Panc1 (cell line): ENCODE data around the gene WASF2. TPM values are rescaled to one million over a fixed set of nuclear protein-coding genes. Genes with fewer than 3 reads are reported as not detected.
A peak's percentile ranks its signal among the peaks of the same experiment; 100 is the strongest.
"Not testable (repeated sequence)": the region's sequence is repeated elsewhere in the genome, so short reads cannot be mapped to it uniquely, and the experiment has no call there.

Experiments used
- ATAC-seq: fragments of 200-7000 bp; cut with Tn5 transposase; 2 replicates; pipeline ENCODE4 v1.9.1; 2020; ENCODE audit warnings: mild to moderate bottlenecking, moderate library complexity
- BruUV-seq: library from RNA; stranded (reverse); fragments of 400-500 nt; replicated peaks from 2 replicates; lab custom pipeline; 2021; lab: Mats Ljungman, UMichigan
- CTCF ChIA-PET: fragments of 300-600 bp; sonication (Branson Sonifier 250); formaldehyde crosslinking; loops from one replicate; lab custom pipeline; 2022; ENCODE audit warnings: antibody characterized with exemption; lab: Charles Lee
- POLR2A ChIA-PET: fragments of 300-600 bp; sonication (Branson Sonifier 250); formaldehyde crosslinking; loops from one replicate; lab custom pipeline; 2022; ENCODE audit warnings: antibody characterized with exemption; lab: Charles Lee
- DNase-seq: peaks from one replicate; pipeline ENCODE4 v3.0.0-alpha.2; 2010; ENCODE audit warnings: low read depth, low spot score
- H3K27ac ChIP-seq: 2 replicates; pipeline ENCODE4 v1.5.1; 2011; ENCODE audit warnings: mild to moderate bottlenecking, low read length, inconsistent platforms
- H3K27me3 ChIP-seq: fragments of 200-500 bp; sonication (Bioruptor generic); 2 replicates; pipeline ENCODE4 v1.6.0; 2014; ENCODE audit warnings: low read length, inconsistent platforms; ENCODE audit not compliant: control insufficient read depth, insufficient read depth
- H3K36me3 ChIP-seq: fragments of 200-500 bp; sonication (Bioruptor generic); 2 replicates; pipeline ENCODE4 v1.5.1; 2014; ENCODE audit warnings: inconsistent platforms, mild to moderate bottlenecking, low read length, moderate library complexity; ENCODE audit not compliant: control insufficient read depth, insufficient read depth
- H3K4me1 ChIP-seq: 2 replicates; pipeline ENCODE4 v1.5.1; 2011; ENCODE audit warnings: inconsistent platforms, mild to moderate bottlenecking, low read length, moderate library complexity; ENCODE audit not compliant: control insufficient read depth, insufficient read depth
- H3K4me3 ChIP-seq, 2 experiments: 2 replicates each; pipeline ENCODE4 v1.5.1; 2011 to 2012; ENCODE audit warnings: low read depth in 2 of 2, low read length in 2 of 2, mild to moderate bottlenecking in 2 of 2, inconsistent platforms in 1 of 2, moderate library complexity in 1 of 2
- H3K9me3 ChIP-seq: fragments of 200-500 bp; sonication (Bioruptor generic); 2 replicates; pipeline ENCODE4 v1.5.1; 2014; ENCODE audit warnings: low read depth, mild to moderate bottlenecking, inconsistent platforms, low read length, moderate library complexity; ENCODE audit not compliant: control insufficient read depth, insufficient read depth
- CTCF ChIP-seq: fragments of 450-650 bp; IDR thresholded peaks from 2 replicates; pipeline ENCODE4 v1.5.1; 2017; ENCODE audit warnings: mild to moderate bottlenecking
- POLR2AphosphoS5 ChIP-seq: IDR thresholded peaks from 2 replicates; pipeline ENCODE4 v1.6.1; 2012; ENCODE audit warnings: mild to moderate bottlenecking, low read depth, low read length, moderate library complexity
- REST ChIP-seq, 2 experiments: IDR thresholded peaks; 2 replicates each; pipeline ENCODE4 v1.6.1; 2011 to 2012; ENCODE audit warnings: low read depth in 2 of 2, control low read depth in 1 of 2, low read length in 1 of 2, mild to moderate bottlenecking in 1 of 2, moderate library complexity in 1 of 2; ENCODE audit not compliant: insufficient read depth in 1 of 2
- SIN3A ChIP-seq: IDR thresholded peaks from 2 replicates; pipeline ENCODE4 v1.6.1; 2012; ENCODE audit warnings: low read depth, mild to moderate bottlenecking, low read length, moderate library complexity, borderline replicate concordance; ENCODE audit not compliant: insufficient read depth
- TCF7L2 ChIP-seq: IDR thresholded peaks from 2 replicates; pipeline ENCODE4 v1.6.1; 2011; ENCODE audit warnings: mild to moderate bottlenecking, low read depth, low read length, inconsistent platforms
- in situ Hi-C: cut with HindIII; loops from 2 replicates; pipeline ENCODE4 v1.10.0; 2016; ENCODE audit warnings: low sequenced_read_pairs, low pct_unique_long_range_greater_than_20kb
- intact Hi-C: fragments of 100-400 bp; cut with micrococcal nuclease; formaldehyde crosslinking; loops from one replicate; pipeline ENCODE4 v1.10.0; 2022; ENCODE audit not compliant: unreplicated experiment
- total RNA-seq: library from RNA; stranded (reverse); gene quantifications from one replicate; pipeline ENCODE4 v1.2.1, GENCODE V29; 2021; ENCODE audit not compliant: unreplicated experiment

Gene WASF2
- total RNA-seq, 1 experiment from 2014 or later: 121 TPM

- no peak for ATAC-seq
- CTCF ChIA-PET: interaction anchor here (0.6 kb wide), 1 partner anchor 45 kb away, joined by 6 read pairs; no protein-coding TSS in a partner anchor
- H3K9me3 ChIP-seq: no peaks in the 10 kb centered on the region
- intact Hi-C loops: no loop called here
- H3K27me3 ChIP-seq: no peaks in the 10 kb centered on the region
- H3K4me3 ChIP-seq: no peak overlapping the region
- H3K36me3 ChIP-seq: no peaks in the 10 kb centered on the region
- no peak for DNase-seq
- peaks cover 14% of the 10 kb centered on the region; the same call in 1 of the 2 replicates for H3K4me1 ChIP-seq
- H3K27ac ChIP-seq: no peak overlapping the region
- POLR2A ChIA-PET: no interaction called here
- TF ChIP-seq TCF7L2 (no peak), SIN3A (no peak), REST (IDR thresholded peaks at IDR 0.05; ENCODE audit: insufficient read depth in 1 of 2, low read depth in 2 of 2, low read length in 1 of 2) (no peak), POLR2AphosphoS5 (no peak)
- no TSS peak for BruUV-seq
- in situ Hi-C loops: no loop called here
Observed at GRCh38 chr1:27433706-27434105, 56.3 kb downstream of the WASF2 start.

- in situ Hi-C loops, H3K9me3 ChIP-seq, intact Hi-C loops, BruUV-seq, H3K27ac ChIP-seq, DNase-seq, H3K36me3 ChIP-seq, ATAC-seq, CTCF ChIA-PET, POLR2A ChIA-PET, H3K27me3 ChIP-seq, H3K4me3 ChIP-seq: not testable (repeated sequence)
- H3K4me1 ChIP-seq: peaks cover 13% of the 10 kb centered on the region; the same call in 1 of the 2 replicates
Observed at GRCh38 chr1:27432725-27433124, 57.2 kb downstream of the WASF2 start.

- Histone ChIP-seq H3K27me3 (no peaks in the 10 kb centered on the region), H3K36me3 (no peaks in the 10 kb centered on the region), H3K9me3 (no peaks in the 10 kb centered on the region), H3K4me1 (peaks cover 7% of the 10 kb centered on the region; the same call in 1 of the 2 replicates), H3K4me3 (no peak overlapping the region), H3K27ac (no peak overlapping the region)
- ChIA-PET POLR2A (no interaction called here), CTCF (no interaction called here)
- intact Hi-C loops (no loop called here), in situ Hi-C loops (no loop called here)
- TF ChIP-seq POLR2AphosphoS5 (no peak), TCF7L2 (no peak), SIN3A (no peak), CTCF (peak; percentile 1; the same call in 1 of the 2 replicates)
- DNase-seq (no peak), ATAC-seq (no peak)
- no TSS peak for BruUV-seq
Observed at GRCh38 chr1:27431601-27431940, 58.4 kb downstream of the WASF2 start.
